Neural crest cell (in vitro differentiated cells): ENCODE data around the gene NTRK2. TPM values are rescaled to one million over a fixed set of nuclear protein-coding genes. Genes with fewer than 3 reads are reported as not detected.

ENCODE experiments used
- DNase-seq: peaks from one replicate; pipeline ENCODE4 v3.0.0; 2021; ENCODE audit warnings: low read depth, mixed read lengths, low spot score
- H3K27ac Mint-ChIP-seq: one replicate; pipeline ENCODE4 v1.8.0; 2021; ENCODE audit warnings: mild to moderate bottlenecking, mixed read lengths; ENCODE audit not compliant: unreplicated experiment
- H3K27me3 Mint-ChIP-seq: 2 replicates; pipeline ENCODE4 v1.8.0; 2021; ENCODE audit warnings: low read depth, mild to moderate bottlenecking, mixed read lengths
- H3K36me3 Mint-ChIP-seq: 2 replicates; pipeline ENCODE4 v1.8.0; 2021; ENCODE audit warnings: low read depth, mild to moderate bottlenecking, mixed read lengths
- H3K4me1 Mint-ChIP-seq: 2 replicates; pipeline ENCODE4 v1.8.0; 2021; ENCODE audit warnings: mixed read lengths
- H3K4me3 Mint-ChIP-seq: one replicate; pipeline ENCODE4 v1.8.0; 2021; ENCODE audit warnings: mild to moderate bottlenecking, mixed read lengths
- H3K9me3 Mint-ChIP-seq: 2 replicates; pipeline ENCODE4 v1.8.0; 2021; ENCODE audit warnings: mixed read lengths
- CTCF ChIP-seq: fragments of 200-600 bp; sonication (generic); conservative IDR thresholded peaks from 2 replicates; pipeline ENCODE4 v1.5.0; 2021; ENCODE audit warnings: antibody characterized with exemption, mild to moderate bottlenecking
- total RNA-seq: library from RNA; stranded (reverse); gene quantifications from 2 replicates; pipeline ENCODE4 v1.2.1, GENCODE V29; 2021

Gene NTRK2
- total RNA-seq, 1 donor from 2014 or later = 20.6 TPM

GRCh38 chr9:84953797-84954705, 284.5 kb downstream of the NTRK2 start:
- Mint-ChIP-seq H3K27ac (no peak overlapping the region), H3K36me3 (peaks cover 8% of the 10 kb centered on the region), H3K9me3 (peaks cover 5% of the 10 kb centered on the region), H3K4me3 (no peak overlapping the region), H3K4me1 (peaks cover 30% of the 10 kb centered on the region), H3K27me3 (no peaks in the 10 kb centered on the region)
- DNase-seq = peak; percentile 87
- peak; percentile 96 for TF ChIP-seq CTCF

GRCh38 chr9:84955155-84955554, 285.6 kb downstream of the NTRK2 start:
- H3K4me1 Mint-ChIP-seq = peaks cover 28% of the 10 kb centered on the region
- no peak for TF ChIP-seq CTCF
- peak overlapping the region; percentile 27 for H3K27ac Mint-ChIP-seq
- no peak for DNase-seq
- no peaks in the 10 kb centered on the region for H3K27me3 Mint-ChIP-seq
- no peak overlapping the region for H3K4me3 Mint-ChIP-seq
- peaks cover 8% of the 10 kb centered on the region for H3K9me3 Mint-ChIP-seq
- peaks cover 11% of the 10 kb centered on the region for H3K36me3 Mint-ChIP-seq

DNA sequence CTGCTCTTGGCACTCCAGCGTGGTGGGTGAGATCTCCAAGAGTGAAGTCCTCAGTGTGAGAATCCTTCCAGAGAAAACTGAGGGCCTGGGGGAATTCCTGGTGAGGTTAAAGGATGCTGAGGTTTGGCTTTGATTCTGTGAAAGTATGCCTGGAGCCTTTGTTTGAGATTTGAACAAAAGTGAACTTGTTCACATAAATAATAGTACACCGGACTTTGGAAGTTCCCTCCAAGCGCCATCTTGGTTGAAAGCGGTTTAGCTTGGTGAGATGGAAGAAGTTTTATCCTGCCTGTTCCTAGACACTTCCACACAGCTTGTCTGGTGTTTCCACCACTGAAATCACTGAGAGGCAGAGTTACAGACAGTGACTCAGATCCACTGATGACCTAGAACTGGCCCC, 286.4 kb downstream of the NTRK2 start:
- Mint-ChIP-seq H3K36me3 (peaks cover 11% of the 10 kb centered on the region), H3K27me3 (no peaks in the 10 kb centered on the region), H3K4me3 (no peak overlapping the region), H3K27ac (peak overlapping the region; percentile 31), H3K4me1 (peaks cover 28% of the 10 kb centered on the region), H3K9me3 (peaks cover 8% of the 10 kb centered on the region)
- DNase-seq = no peak
- TF ChIP-seq CTCF = no peak

- Mint-ChIP-seq H3K4me1 (peaks cover 2% of the 10 kb centered on the region), H3K36me3 (peaks cover 11% of the 10 kb centered on the region), H3K27me3 (no peaks in the 10 kb centered on the region), H3K27ac (no peak overlapping the region), H3K9me3 (peaks cover 8% of the 10 kb centered on the region), H3K4me3 (no peak overlapping the region)
- TF ChIP-seq CTCF = no peak
- DNase-seq = no peak
Observed at GRCh38 chr9:84959339-84959738, 289.8 kb downstream of the NTRK2 start.

- peak; percentile 50 for TF ChIP-seq CTCF
- H3K27ac Mint-ChIP-seq = peak overlapping the region; percentile 13
- H3K36me3 Mint-ChIP-seq = no peaks in the 10 kb centered on the region
- H3K4me3 Mint-ChIP-seq = no peak overlapping the region
- peaks cover 10% of the 10 kb centered on the region for H3K4me1 Mint-ChIP-seq
- peak; percentile 14 for DNase-seq
- no peaks in the 10 kb centered on the region for H3K27me3 Mint-ChIP-seq
- H3K9me3 Mint-ChIP-seq = no peaks in the 10 kb centered on the region
Observed at GRCh38 chr9:84966876-84967830, 297.6 kb downstream of the NTRK2 start.
